ENCODE results near the gene COL8A1. TPM values are rescaled to one million over a fixed set of nuclear protein-coding genes. Genes with fewer than 3 reads are reported as not detected.

The COL8A1 gene
- total and polyA plus RNA-seq, 2 donors (not counting 1 experiment from before 2014, with no cell fraction given) = 0.12 TPM; not detected in 1

GRCh38 chr3:99843590-99844258 is 205.3 kb downstream of the COL8A1 start:
- H4K20me1 ChIP-seq (ENCODE audit: control insufficient read depth, insufficient read depth, low read length, poor library complexity, severe bottlenecking) = no peaks in the 10 kb centered on the region
- peaks cover 8 to 10% of the 10 kb centered on the region in 2 donors for H3K4me1 ChIP-seq (ENCODE audit: control insufficient read depth in 2 of 2, insufficient read depth in 2 of 2, low read length in 2 of 2)
- Mint-ChIP-seq H3K27me3 (no peaks in the 10 kb centered on the region), H3K9me3 (ENCODE audit: insufficient read depth) (no peaks in the 10 kb centered on the region), H3K4me3 (no peak overlapping the region), H3K27ac (no peak overlapping the region), H3K4me1 (peaks cover 14% of the 10 kb centered on the region)
- peak; percentile 6 for TF ChIP-seq CTCF (IDR thresholded peaks at IDR 0.05)
- TF ChIP-seq EZH2 (IDR thresholded peaks at IDR 0.05; ENCODE audit: borderline replicate concordance, insufficient read depth, low read depth, low read length, poor library complexity, severe bottlenecking) = no peak
- CTCF ChIA-PET = interaction anchor here (0.6 to 2.5 kb wide), 20 partner anchors 11 to 748 kb away, joined by 3 to 60 read pairs (median 3); partner anchors contain the start of gene TBC1D23
- no peak overlapping the region for H3K4me2 ChIP-seq (replicated peaks; ENCODE audit: low read depth, low read length, poor library complexity, severe bottlenecking)
- no peak for ATAC-seq (ENCODE audit: low read depth)
- H3K36me3 ChIP-seq (replicated peaks in 1 of 2; ENCODE audit: control extremely low read depth in 1 of 2, control insufficient read depth in 1 of 2, extremely low read depth in 1 of 2, insufficient read depth in 2 of 2, low read length in 1 of 2) = no peaks in the 10 kb centered on the region
- H3K9ac ChIP-seq (ENCODE audit: low read length) = no peak overlapping the region
- H3K27ac ChIP-seq (ENCODE audit: low read length in 2 of 2) = no peak overlapping the region
- intact Hi-C loops (cut with micrococcal nuclease) = loop anchor here (1.0 kb wide), 1 partner anchor 411 kb away; no protein-coding TSS in a partner anchor
- DNase-seq = peak; percentile 10
- peaks cover 12% of the 10 kb centered on the region for H3K79me2 ChIP-seq (ENCODE audit: control insufficient read depth, insufficient read depth, low read length)
- POLR2A ChIA-PET = no interaction called here
- no peaks in the 10 kb centered on the region for H3K27me3 ChIP-seq (replicated peaks in 1 of 4; ENCODE audit: control extremely low read depth in 1 of 4, control insufficient read depth in 3 of 4, insufficient read depth in 4 of 4, low read length in 3 of 4)
- H2AFZ ChIP-seq (ENCODE audit: insufficient read depth, low read depth, low read length, poor library complexity, severe bottlenecking) = no peak overlapping the region
- WGBS (ENCODE audit: insufficient coverage) = 91% methylated on average over 9 of the region's 10 CpGs
- no peak overlapping the region for H3K4me3 ChIP-seq (ENCODE audit: control extremely low read depth in 1 of 5, extremely low read depth in 1 of 5, insufficient read depth in 1 of 5, low read depth in 2 of 5, low read length in 4 of 5)
- no peaks in the 10 kb centered on the region for H3K9me3 ChIP-seq (ENCODE audit: control extremely low read depth in 1 of 3, control insufficient read depth in 2 of 3, insufficient read depth in 1 of 3, low read length in 2 of 3)

DNA sequence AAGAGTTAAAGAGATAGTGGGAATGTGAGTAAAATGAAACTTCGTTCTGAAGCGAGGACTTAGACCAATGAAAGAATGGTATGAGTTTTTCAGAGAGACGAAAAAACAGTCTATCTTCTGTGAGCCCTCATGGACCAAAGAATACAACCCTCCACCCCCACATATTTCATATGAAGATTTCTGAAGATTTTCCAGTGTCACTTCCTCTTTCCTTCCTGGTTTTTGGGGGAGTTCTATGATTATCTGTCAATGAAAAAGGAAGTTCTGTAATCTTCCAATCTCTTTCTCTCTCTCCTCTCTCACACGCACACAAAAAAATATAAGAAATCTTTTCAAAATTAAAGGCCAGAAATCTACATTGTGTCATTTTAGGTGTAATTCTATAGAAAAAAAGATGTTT is 206.9 kb downstream of the COL8A1 start:
- no peak for ATAC-seq (ENCODE audit: low read depth)
- H3K27ac ChIP-seq (ENCODE audit: low read length in 2 of 2) = no peak overlapping the region
- CTCF ChIA-PET = interaction anchor here (2.1 to 2.5 kb wide), 2 partner anchors 12 to 409 kb away, joined by 9 to 21 read pairs; no protein-coding TSS in a partner anchor
- H3K27me3 ChIP-seq (replicated peaks in 1 of 4; ENCODE audit: control extremely low read depth in 1 of 4, control insufficient read depth in 3 of 4, insufficient read depth in 4 of 4, low read length in 3 of 4) = no peaks in the 10 kb centered on the region
- Mint-ChIP-seq H3K27me3 (no peaks in the 10 kb centered on the region), H3K4me1 (peaks cover 14% of the 10 kb centered on the region), H3K27ac (no peak overlapping the region), H3K4me3 (no peak overlapping the region), H3K9me3 (ENCODE audit: insufficient read depth) (no peaks in the 10 kb centered on the region)
- H3K36me3 ChIP-seq (replicated peaks in 1 of 2; ENCODE audit: control extremely low read depth in 1 of 2, control insufficient read depth in 1 of 2, extremely low read depth in 1 of 2, insufficient read depth in 2 of 2, low read length in 1 of 2) = no peaks in the 10 kb centered on the region
- H3K4me3 ChIP-seq (ENCODE audit: control extremely low read depth in 1 of 5, extremely low read depth in 1 of 5, insufficient read depth in 1 of 5, low read depth in 2 of 5, low read length in 4 of 5) = no peak overlapping the region
- no peak for DNase-seq
- no peak overlapping the region for H3K4me2 ChIP-seq (replicated peaks; ENCODE audit: low read depth, low read length, poor library complexity, severe bottlenecking)
- peaks cover 13% of the 10 kb centered on the region for H3K79me2 ChIP-seq (ENCODE audit: control insufficient read depth, insufficient read depth, low read length)
- TF ChIP-seq CTCF (IDR thresholded peaks at IDR 0.05) = no peak
- no peak for TF ChIP-seq EZH2 (IDR thresholded peaks at IDR 0.05; ENCODE audit: borderline replicate concordance, insufficient read depth, low read depth, low read length, poor library complexity, severe bottlenecking)
- H3K9me3 ChIP-seq (ENCODE audit: control extremely low read depth in 1 of 3, control insufficient read depth in 2 of 3, insufficient read depth in 1 of 3, low read length in 2 of 3) = no peaks in the 10 kb centered on the region
- peaks cover 8 to 10% of the 10 kb centered on the region in 2 donors for H3K4me1 ChIP-seq (ENCODE audit: control insufficient read depth in 2 of 2, insufficient read depth in 2 of 2, low read length in 2 of 2)
- no peaks in the 10 kb centered on the region for H4K20me1 ChIP-seq (ENCODE audit: control insufficient read depth, insufficient read depth, low read length, poor library complexity, severe bottlenecking)
- no CpG with 5 or more reads among the region's 4 CpGs for whole genome bisulfite sequencing (ENCODE audit: insufficient coverage)
- H2AFZ ChIP-seq (ENCODE audit: insufficient read depth, low read depth, low read length, poor library complexity, severe bottlenecking) = no peak overlapping the region
- POLR2A ChIA-PET = no interaction called here
- H3K9ac ChIP-seq (ENCODE audit: low read length) = no peak overlapping the region
- intact Hi-C loops (cut with micrococcal nuclease) = no loop called here
